Effector CD4-positive, alpha-beta T cell (primary cell): ENCODE data around the gene TRAPPC2L.
"Not testable (repeated sequence)": the region's sequence is repeated elsewhere in the genome, so short reads cannot be mapped to it uniquely, and the experiment has no call there.

Source experiments
- DNase-seq: peaks from one replicate; pipeline ENCODE4 v3.0.0-alpha.2; 2020

TRAPPC2L gene

DNA sequence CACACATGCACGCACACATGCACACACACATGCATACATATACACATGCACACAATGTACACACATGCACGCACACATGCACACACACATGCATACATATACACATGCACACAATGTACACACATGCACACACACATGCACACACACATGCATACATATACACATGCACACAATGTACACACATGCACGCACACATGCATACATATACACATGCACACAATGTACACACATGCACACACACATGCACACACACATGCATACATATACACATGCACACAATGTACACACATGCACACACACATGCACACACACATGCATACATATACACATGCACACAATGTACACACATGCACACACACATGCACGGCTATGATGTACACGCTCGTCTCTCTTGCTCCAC is 37.3 kb downstream of the TRAPPC2L start:
- DNase-seq: not testable (repeated sequence)

DNA sequence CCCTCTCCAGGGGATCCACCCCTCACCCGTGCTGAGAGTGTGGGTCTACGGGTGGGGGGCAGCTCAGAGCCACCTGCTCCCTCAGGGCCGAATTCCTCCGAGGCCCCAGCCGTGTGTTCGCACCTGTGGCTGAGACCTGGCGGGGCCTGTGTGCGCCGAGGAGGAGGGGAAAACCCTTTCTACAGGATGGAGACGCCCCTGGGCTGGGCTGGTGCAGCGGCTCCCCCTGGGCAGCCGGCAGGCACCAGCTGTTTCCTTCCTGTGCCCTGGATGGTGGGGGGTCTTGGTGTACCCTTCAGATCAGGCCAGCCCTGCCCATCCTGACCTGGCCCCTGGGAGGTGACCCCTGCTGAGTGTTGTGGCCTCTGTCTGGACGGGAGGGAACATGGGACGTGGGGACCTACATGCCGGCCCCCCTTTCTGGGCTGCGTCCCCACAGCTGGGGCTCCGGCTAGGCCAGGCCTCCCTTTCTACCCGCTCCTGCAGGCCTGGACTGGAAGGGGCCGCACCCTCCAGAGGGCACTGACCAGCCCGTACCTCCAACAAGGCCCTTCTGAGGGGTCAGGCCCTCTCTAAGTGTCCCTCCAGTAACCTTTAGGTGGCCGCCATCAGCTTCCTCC is 37.9 kb downstream of the TRAPPC2L start:
- no peak for DNase-seq

DNA sequence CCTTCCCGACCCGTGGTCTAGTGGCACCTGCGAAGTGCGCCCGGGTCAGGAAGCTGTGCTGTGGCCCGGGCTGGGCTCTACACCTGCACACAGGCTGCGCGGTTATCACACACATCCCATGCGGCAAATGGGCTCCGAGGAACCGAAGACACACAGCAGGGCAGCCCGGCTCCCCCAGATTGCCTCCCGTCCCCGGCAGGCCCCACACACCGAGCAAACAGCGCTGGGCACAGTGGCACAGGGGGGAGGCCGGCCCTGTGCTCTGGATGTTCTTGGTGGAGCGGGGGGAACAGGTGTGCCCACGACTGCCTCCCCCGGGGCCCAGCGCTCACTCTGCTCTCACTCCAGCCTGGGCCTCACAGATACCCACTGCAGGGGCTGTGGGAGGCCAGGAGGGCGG is 38.4 kb downstream of the TRAPPC2L start:
- no peak for DNase-seq

DNA sequence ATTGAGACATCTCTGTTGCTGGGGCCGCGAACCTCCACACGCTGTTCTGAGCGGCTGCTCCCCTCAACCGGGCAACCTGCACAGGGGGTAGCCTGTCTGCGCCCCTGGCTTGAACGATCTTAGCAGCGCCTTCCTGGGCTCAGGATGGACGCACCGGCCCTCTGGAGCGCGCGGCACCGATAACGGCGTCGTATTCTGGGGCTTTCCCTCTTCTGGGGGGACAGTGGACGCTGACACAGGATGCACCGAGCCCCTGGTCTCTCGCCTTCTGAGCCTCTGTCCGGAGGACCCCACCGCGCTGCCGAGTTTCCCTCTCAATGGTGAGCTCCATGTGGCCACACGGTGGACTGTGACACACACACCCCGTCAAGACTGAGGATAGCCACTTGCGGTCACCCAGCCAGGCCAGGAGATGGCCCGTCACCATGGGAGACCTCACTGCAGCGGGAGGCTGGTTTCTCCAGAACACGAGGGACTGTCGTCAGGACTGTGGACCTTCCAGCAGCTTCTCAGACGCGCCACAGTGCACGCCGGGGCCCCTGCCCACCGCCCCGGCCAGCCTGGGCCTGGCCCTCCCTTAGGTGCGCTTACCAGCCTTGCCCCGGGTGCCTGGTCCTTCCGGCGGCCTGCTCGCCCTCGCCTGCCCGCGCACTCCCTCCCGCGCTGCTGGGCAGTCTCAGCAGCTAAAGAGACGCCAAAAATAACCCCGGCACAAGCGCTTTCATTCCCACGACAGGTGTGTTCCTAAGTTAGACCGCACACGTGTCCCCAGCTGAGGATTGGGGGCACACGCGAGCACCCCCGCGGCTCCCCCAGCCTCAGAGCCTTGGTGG is 39.5 kb downstream of the TRAPPC2L start:
- no peak for DNase-seq

DNA sequence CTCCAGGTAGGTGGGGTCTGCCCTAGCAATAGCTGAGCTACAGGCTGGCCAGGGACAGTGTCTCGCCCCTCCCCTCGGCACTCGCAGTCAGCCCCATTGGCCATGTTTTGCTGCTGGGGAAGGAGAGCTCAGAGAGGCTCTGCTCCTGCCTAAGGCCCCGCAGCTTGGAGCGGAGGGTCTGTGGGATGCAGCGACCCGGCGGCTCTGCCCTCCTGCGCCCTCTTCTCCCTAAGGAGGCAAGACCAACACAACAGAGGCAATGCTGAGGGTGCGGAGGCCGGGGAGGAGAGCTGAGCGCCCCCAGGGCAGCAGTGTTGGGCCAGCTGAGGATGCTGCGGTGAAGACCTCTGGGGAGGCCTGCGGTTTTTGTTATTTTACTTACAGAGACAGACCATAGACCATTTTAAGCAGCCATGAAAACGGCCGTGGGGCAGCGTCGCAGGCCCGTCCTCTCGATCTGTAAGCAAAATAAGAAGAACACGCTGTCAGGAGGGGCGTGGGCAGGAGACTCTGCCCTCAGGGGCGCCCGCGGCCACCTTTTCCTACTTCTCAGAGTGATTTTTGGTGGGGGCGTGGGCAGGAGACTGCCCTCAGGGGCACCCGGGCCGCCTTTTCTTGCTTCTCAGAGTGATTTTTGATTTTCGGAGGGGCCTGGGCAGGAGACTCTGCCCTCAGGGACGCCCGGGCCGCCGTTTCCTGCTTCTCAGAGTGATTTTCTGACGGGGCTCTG is 40.9 kb downstream of the TRAPPC2L start:
- no peak for DNase-seq

DNA sequence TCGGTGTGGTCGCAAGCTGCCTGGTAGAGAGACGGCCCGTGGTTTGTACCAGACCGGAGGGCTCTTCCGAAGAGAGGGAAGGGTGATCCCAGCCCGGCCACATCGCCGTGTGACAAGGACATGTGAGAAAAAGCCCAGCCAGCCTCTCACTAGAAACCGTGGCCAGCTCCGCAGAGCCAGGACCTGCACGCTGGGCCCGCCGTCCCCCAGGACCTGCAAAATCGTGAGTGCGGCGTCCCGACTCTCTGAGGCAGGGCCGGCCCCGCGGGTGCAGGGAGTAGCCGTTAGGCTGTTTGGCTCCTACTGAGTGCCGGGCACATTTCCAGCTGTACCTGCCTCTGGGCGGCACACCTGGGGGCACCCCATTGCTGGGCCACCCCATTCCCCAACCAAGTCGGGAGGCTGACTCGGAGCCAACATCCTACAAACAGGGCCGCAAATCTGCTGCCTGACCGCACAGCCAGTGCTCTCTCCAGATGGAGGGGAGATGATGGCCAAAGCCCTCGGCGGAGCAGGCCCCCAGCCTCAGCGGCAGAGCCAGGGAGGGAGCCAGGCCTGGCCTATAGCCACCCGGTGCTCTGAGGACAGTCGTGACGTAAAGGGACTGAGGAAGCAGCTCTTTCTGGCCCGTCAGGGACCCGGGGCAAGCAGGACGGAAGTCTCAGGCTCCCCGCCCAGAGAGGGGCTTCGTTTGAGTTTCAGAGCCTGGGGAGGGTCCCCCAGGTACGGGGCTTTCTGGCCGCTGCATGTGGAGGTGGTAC is 43.2 kb downstream of the TRAPPC2L start:
- no peak for DNase-seq

DNA sequence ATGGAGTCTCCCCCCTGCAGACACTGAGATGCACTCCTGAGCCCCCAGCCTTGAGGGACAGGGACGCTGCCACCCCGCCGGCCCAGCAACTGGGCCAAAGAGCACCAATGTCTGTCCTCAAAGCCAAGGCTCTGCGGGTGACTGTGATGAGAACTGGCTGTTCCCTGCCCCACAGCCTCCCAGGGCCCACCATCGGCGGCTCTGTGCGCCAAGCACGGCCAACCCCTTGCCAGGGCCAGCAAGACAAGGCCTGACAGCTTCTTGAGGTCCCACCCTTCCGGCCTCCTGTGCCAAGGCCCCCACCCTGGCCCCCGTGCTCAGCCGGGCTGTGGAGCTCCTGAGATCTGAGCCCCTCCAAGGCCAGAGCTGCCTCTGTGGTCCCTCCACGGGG is 43.7 kb downstream of the TRAPPC2L start:
- no peak for DNase-seq

DNA sequence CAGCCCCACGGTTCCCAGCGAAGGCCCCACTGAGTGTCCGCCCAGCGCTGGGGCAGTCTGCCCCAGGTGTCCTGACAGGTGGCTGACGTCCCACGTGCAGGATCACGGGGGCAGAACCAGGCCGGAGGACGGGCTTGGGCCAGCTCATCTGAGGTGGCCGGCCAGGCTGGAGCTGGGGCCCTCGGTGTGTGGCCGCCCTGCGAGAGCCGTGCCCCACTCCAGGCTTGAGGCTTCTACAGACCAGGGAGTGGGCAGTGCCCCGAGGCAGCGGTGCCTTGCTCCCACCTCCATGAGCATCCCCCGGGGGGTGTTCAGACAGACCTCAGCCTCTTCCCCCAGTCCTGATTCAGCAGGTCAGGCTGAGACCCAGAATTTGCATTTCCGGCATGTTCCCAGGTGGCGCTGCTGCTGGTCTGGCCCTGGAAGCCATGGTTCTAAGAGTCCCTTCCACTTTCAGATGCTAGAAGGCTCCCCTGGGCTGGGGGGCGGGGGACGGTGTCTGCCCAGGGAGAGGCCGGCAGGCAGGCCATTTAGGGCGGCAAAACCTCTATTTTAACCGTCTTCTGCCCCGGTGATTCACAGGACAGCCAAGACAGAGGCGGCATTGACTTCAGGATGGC is 44.9 kb downstream of the TRAPPC2L start:
- no peak for DNase-seq

DNA sequence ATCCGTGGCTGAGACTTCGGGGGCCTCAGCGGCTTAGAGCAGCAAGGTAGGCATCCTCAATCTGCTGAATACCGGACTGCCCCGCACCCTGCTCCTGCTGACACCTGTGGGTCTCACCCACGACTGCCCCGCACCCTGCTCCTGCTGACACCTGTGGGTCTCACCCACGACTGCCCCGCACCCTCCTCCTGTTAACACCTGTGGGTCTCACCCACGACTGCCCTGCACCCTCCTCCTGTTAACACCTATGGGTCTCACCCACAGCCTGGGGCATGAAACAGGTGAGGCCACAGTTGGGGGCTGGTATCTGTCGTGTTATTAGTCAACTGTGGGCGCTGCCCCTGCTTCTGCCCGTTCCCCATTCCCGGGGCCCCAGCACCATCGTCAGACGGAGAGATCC is 45.8 kb downstream of the TRAPPC2L start:
- no peak for DNase-seq

DNA sequence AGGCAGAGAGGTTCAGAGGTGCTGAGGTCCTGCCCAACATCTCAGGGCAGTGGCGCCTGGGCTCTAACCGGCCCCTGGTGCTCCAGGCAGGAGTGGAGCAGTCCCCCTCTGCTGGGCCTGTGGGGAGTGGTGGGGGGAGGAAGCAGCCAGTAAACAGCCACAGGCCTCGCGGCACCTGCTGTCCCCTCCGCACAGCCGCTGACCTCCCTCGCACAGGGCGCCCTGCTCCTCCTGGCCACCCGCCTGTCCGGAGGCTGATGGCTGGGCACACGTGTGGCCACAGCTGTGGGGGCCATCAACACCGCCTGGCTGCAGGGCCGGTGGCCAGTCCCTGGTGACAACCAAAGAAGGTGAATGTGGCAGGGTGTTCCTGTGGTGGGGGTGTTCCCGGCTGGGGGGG is 46.3 kb downstream of the TRAPPC2L start:
- DNase-seq: no peak

DNA sequence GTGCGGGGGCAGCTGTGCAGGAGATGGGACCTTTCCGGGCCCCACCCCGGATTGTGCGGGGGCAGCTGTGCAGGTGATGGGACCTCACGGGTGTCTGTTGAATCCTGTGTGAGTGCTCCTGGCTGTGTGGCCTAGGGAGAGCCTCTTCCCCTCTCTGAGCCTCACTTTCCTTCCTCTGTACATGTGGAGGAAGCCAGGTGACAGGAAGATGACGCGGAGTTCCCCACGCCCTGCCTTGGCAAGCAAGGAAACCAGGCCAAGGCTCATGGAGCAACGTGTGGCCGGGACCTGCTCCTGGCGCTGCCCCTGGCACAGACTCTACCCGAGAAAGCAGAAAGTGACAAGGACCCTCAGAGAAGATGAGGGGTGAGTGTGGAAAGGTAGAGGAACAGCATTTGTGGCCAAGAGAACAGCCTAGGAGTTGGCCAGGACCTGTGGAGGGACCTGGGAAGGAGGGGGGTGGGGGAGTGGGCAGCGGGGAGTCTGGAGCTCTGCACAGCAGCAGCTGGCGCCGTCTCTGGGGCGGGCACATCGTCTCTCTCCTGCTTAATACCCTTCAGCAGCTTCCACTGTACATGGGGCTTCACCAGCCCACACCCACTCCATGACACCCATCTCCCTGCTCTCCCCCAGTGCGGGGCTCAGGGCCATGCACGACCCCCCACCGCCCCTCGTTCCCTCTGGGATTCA is 47.9 kb downstream of the TRAPPC2L start:
- no peak for DNase-seq

DNA sequence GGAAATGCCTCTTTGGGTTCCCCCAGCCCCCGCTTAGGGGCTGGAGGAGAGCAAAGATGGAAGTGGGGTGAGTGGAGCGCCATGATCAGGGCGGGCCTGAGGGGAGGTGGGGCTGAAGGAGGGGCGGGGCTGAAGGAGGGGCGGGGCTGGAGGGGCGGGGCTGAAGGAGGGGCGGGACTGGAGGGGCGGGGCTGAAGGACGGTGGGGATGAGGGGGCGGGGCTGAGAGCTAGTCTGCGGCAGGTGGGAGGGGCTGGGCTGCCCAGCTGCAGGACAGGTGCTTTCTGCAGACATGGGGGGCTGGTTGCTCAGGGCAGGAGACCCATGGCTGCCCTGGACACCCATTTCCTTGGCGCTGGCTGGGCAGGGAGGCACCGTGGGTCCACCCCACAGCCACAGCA is 48.6 kb downstream of the TRAPPC2L start:
- DNase-seq: no peak

DNA sequence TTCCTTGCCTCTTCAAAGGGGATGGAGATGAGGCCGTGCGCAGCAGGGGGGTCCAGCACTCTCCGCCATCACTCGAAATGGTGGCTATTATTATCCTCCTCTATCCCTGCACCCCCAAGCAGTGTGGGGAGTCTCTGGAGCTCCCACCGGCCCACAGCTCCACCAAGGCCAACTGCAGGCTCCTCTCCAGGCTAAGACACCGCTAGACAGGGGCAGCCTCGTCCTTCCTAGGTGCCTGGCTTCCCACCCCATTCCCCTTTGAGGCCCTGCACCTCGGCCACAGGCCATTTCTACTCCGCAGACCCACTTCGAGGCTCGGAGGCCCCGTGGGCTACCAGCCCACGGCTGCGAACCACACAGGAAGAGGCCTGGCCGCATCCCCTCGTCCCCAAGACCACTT is 49.1 kb downstream of the TRAPPC2L start:
- DNase-seq: no peak

DNA sequence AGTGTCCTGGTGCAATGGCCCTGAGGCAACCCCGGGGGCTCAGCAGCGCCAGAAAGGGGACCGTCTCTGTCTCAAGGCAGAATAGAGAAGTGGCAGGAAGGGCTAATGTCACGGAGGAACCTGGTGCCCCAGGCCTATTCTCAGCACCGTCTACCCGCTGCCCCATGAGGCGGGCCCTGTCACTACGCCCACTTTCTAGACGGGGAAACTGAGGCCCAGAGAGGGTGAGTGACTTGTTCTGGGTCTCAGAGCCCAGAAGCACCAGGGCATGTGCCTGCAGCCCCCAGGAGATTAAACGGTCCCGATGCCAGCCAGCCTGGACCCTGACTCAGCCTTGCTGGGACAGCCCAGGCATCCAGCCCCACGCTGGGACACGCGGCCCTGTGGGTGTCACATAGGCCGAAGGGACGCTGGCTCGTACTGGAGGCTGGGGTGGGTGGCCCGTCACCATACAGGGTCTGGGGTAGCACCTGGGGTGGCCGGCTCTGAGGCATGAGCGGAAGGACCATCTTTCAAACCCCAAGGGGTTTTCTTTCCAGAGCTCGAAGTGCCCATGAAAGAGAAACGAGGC is 49.7 kb downstream of the TRAPPC2L start:
- no peak for DNase-seq

DNA sequence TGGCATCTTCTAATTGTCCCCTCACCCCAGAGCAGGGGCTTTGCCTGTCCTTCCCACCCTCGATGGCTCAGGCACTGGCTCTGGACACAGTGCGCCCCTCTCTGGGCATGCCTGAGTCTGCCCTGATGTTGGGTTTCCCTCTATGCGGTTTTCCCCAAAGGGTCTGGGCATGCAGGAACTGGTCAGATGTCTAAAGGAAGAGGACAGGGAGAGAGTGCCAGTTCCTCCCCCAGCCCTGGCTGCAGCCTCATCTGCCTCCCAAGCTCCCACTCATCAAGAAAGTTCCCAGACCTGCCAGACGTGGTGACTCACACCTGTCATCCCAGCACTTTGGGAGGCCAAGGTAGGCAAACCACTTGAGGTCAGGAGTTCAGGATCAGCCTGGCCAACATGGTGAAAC is 50.8 kb downstream of the TRAPPC2L start:
- DNase-seq: no peak

DNA sequence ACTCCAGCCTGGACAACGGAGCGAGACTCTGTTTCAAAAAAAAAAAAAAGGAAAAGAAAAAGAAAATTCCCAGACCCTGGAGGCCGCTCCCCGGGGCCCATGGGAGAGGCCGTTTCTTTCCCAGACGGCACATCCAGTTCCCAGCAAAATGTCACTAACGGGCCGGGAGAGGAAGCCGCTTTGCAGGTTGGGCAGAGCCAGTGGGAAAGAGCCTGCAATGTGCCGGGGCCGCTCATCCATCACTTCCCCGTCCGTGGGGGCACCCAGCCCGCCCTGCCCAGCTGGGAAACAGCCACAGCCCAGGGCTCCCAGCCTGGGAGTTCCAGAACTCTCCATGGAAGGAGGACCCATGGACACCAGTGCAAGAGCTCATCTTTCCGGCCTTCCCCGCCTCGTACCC is 51.4 kb downstream of the TRAPPC2L start:
- no peak for DNase-seq

DNA sequence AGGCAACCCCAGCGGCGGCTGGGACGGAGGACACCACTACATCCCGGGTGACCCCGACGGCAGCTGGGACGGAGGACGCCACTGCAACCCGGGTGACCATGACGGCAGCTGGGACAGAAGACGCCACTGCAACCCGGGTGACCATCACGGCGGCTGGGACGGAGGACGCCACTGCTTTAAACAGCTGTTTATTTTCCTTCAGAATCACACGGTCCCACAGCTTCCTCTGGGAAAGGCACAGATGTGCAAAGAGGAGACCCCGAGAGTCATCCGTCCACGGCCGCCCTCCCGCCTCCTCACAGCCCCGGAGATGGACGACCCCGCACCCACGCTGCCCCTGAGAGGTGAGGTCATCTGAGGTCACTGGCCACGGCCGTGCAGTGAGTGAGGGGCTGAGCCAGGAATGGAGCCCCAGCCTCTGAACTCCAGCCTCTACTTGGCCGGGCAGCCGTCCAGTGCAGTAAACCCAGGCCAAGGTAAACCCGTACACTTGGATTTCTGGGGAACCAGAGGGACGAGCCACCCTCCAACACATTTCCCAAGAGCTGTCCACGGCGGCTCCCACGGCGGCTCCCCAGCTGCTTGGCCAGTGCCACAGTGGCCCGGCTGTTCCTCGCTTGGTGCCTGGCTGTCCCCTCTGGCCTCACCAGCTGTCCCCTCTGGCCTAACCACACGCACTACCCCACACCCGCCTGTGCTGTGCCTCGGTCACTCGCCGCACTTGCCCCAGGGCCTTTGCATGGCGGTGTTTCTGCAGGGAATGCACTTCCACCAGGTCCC is 52.7 kb downstream of the TRAPPC2L start:
- no peak for DNase-seq

DNA sequence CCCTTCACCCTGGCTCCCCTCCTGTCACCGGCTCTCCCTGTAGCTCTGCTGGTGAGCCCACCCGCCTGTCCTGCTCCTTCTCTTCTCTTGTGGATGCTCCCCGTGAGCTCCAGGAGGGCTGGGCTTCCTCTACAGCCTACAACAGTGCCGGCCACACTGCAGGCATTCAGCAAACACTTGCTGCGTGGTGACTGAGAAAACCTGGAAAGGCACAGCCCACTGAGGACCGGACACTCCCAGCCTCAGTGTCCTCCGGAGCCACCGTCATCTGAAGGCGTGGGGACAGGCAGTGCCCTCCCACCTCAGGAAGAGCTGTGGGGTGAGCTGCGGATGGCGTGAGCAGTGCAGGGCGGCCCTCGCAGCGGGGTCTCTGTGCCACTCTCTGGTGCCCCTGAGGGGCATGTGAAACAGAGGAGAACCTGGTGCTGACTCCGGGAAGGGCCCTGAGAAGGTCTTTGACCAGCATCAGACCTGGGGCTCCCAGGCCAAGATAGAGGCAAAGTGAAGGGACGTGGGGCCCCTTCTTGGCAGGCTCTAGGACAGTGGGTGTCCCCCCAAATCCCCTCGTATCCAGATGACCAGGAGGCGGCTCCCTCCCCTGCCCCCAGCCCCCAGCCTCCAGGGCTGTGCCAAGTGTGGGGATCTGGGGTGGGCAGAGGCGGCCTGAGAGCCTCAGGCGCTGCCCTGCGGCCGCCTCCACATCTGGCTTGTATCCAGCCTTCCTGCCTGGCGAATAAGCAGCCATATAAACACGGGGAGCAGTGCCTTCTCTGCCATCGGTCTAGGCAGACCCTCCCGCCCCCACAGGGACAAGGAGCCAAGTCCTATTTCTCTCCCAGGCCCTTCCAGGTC is 53.6 kb downstream of the TRAPPC2L start:
- DNase-seq: no peak

DNA sequence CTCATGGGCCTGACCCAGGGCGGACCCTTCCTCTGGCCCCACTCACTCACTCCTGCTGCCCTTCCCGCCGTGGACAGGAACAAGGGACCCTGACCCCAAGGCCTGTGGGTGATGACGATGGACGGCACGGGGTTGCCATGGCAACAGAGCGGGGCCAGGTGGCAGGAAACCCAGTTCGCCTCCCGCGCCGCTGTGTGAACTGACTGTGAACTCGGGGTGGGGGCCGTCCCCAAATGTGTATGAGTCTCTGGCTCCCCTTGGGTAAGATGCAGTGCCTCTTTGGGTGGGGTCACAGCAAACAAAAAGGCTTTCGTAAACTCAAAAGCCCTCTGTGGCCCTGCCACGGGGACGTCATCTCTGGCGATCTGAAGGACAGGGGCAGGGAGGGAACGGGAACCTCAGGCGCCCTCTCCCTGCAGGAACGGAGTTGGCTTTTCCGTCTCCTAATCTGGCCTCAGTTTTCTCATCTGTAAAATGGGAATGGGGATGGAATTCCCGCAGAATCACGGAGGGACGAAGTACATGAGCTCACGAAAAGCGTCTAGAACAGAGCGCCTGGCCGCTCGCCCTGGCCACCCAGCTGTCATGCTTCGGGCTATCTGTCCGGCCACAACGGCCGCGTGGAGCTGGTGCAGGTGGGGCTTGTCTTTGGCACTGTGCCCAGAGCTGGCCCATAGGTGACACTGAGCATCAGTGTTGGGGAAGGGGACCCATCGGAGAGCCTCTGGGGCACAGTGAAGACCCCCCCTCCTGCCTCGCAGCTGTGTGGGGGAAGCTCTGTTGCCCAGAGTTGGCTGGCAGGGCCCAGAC is 54.4 kb downstream of the TRAPPC2L start:
- DNase-seq: no peak
